Fibroblast of the aortic adventitia (primary cell): Measurements from ENCODE around the gene FREM2. TPM values are rescaled to one million over a fixed set of nuclear protein-coding genes. Genes with fewer than 3 reads are reported as not detected.

Experiments used
- DNase-seq: peaks from one replicate; pipeline ENCODE4 v3.0.0-alpha.2; 2010; ENCODE audit warnings: low read depth
- H3K4me3 ChIP-seq: 2 replicates; pipeline ENCODE4 v1.5.1; 2011; ENCODE audit warnings: low read depth, mild to moderate bottlenecking, control low read depth, low read length, moderate library complexity
- total RNA-seq: library from RNA; depleted of rRNA; stranded (reverse); fragments of >200 nt; gene quantifications from 2 replicates; pipeline ENCODE4 v1.2.3, GENCODE V29; 2012; ENCODE audit warnings: low replicate concordance
- TF ChIP-seq, protein P1 (sequence below): IDR thresholded peaks from 2 replicates; pipeline ENCODE4 v1.5.1; 2011; ENCODE audit warnings: mild to moderate bottlenecking, low read length, control low read depth, inconsistent platforms; ENCODE audit not compliant: insufficient read depth

The FREM2 gene
- total RNA-seq, 1 donor: not detected

DNA sequence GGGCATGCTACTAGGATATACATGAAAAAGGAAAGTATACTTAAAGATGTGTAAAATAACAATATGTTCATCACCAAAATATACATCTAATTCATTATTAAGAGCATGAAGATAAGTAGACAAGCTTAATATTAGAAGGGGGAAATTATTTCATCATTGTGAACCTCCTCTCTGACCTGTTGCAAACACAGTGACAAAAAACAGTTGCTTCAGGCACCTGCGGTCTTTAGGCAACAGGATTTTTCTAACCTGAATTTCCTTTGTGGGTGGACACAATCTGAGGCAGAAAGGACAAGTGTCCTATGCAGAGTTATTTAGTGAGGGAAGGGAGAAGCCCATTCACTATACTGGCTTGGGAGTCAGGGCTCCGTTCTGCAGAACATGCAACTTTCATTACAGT lies 6.3 kb downstream of the FREM2 start:
- H3K4me3 ChIP-seq: no peak overlapping the region
- no peak for DNase-seq
- TF ChIP-seq, protein P1, sequence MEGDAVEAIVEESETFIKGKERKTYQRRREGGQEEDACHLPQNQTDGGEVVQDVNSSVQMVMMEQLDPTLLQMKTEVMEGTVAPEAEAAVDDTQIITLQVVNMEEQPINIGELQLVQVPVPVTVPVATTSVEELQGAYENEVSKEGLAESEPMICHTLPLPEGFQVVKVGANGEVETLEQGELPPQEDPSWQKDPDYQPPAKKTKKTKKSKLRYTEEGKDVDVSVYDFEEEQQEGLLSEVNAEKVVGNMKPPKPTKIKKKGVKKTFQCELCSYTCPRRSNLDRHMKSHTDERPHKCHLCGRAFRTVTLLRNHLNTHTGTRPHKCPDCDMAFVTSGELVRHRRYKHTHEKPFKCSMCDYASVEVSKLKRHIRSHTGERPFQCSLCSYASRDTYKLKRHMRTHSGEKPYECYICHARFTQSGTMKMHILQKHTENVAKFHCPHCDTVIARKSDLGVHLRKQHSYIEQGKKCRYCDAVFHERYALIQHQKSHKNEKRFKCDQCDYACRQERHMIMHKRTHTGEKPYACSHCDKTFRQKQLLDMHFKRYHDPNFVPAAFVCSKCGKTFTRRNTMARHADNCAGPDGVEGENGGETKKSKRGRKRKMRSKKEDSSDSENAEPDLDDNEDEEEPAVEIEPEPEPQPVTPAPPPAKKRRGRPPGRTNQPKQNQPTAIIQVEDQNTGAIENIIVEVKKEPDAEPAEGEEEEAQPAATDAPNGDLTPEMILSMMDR: no peak

DNA sequence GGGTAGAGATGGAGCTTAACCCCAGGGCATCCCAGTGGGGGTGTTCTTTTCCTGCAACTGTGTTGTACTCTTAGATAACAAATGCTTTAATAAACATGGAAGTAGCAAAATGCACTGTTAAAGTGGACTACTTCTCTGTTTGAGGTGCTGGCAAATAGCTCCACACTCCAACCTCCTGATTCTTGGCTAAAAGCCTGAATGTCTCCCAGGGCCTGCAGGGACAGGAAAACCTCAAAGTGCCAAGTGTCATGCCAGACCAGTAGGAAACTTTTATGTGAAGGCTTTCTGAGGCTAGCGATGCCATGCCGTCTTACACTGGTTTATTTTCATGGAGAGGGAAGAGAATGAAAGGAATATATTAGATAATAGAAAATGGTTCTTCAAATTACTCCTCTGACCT lies 6.8 kb downstream of the FREM2 start:
- TF ChIP-seq, protein P1: no peak
- DNase-seq: no peak
- H3K4me3 ChIP-seq: no peak overlapping the region

DNA sequence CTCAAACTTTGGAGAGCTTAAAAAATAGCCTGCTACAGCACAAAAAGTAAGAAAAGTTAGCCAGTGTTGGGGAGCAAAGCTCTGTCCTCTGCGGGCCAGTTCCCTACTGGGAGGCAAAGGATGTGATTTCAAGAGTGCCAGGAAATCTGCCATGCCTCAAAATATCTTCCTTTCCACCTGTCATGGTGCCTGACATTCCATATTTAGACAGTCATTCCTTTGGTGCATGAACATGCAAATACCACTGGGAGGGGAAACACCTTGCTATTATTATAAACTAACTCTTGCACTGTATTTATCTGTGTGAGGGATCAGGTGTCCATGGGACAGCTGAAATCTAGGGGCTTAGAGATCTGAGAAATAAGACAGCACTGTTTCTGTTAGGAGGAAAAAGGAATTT lies 10.3 kb downstream of the FREM2 start:
- DNase-seq: no peak
- H3K4me3 ChIP-seq: no peak overlapping the region
- TF ChIP-seq, protein P1: no peak

DNA sequence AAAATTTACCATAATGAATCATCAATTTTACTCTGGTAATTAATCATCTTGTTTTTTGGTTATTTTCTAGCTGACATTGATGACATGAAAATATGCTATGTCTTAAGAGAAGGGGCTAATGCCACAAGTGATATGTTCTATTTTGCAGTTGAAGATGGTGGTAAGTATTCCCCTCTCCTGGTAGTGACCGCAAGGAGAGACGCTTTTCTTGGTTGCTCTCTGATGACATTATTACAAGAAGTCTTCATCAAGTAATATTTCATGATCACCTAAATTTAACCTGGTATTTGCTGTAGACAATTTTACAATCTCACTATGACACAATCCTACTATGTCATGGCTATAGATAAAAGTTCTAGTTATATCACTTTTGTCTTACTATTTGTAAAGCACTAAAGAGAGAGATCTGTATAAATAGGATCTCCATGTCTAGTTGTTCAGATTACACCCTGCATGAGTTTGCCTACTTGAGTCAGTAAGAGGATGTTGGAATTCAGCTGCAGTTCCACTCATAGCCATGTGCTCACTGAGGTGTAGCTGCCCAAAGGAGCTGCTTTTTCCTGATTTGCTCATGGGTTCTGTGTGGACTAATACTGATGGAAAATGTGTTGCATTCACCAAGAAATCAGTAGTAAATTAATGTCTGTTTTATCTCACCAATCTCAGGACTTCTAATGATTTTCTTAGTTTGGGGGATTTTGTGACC lies 10.9 kb downstream of the FREM2 start:
- TF ChIP-seq, protein P1: no peak
- no peak for DNase-seq
- no peak overlapping the region for H3K4me3 ChIP-seq

- no peak for DNase-seq
- TF ChIP-seq, protein P1: no peak
- H3K4me3 ChIP-seq: no peak overlapping the region
These were observed 13.2 kb downstream of the FREM2 start for GRCh38 chr13:38700051-38700450.

- no peak for DNase-seq
- H3K4me3 ChIP-seq: no peak overlapping the region
- TF ChIP-seq, protein P1: no peak
These were observed 15.8 kb downstream of the FREM2 start for GRCh38 chr13:38702669-38703068.

GRCh38 chr13:38703255-38703654 lies 16.4 kb downstream of the FREM2 start:
- DNase-seq: no peak
- TF ChIP-seq, protein P1: no peak
- H3K4me3 ChIP-seq: no peak overlapping the region
